Mesothelial cell of epicardium (in vitro differentiated cells): ENCODE data around the gene RXRA. TPM values are rescaled to one million over a fixed set of nuclear protein-coding genes. Genes with fewer than 3 reads are reported as not detected.

Source experiments
- DNase-seq, 2 experiments: peaks; one replicate each; pipeline ENCODE4 v3.0.0; 2021; ENCODE audit warnings: low spot score in 2 of 2; ENCODE audit not compliant: unreplicated experiment in 2 of 2
- H3K27ac Mint-ChIP-seq: 2 replicates; pipeline ENCODE4 v1.8.0; 2021; ENCODE audit warnings: mixed read lengths
- H3K27me3 Mint-ChIP-seq: 2 replicates; pipeline ENCODE4 v1.8.0; 2021; ENCODE audit warnings: low read depth, mixed read lengths
- H3K36me3 Mint-ChIP-seq: 2 replicates; pipeline ENCODE4 v1.8.0; 2021; ENCODE audit warnings: mixed read lengths
- H3K4me1 Mint-ChIP-seq: 2 replicates; pipeline ENCODE4 v1.8.0; 2021; ENCODE audit warnings: mixed read lengths
- H3K4me3 Mint-ChIP-seq: 2 replicates; pipeline ENCODE4 v1.8.0; 2021; ENCODE audit warnings: mild to moderate bottlenecking, moderate library complexity, mixed read lengths
- H3K9me3 Mint-ChIP-seq: 2 replicates; pipeline ENCODE4 v1.8.0; 2021; ENCODE audit warnings: mixed read lengths
- total RNA-seq: library from RNA; stranded (reverse); gene quantifications from 3 replicates; pipeline ENCODE4 v1.2.1, GENCODE V29; 2021
- TF ChIP-seq, protein P1 (sequence below): fragments of 200-600 bp; sonication (generic); IDR thresholded peaks from one replicate; pipeline ENCODE4 v1.5.0; 2021; ENCODE audit warnings: antibody characterized with exemption; ENCODE audit not compliant: unreplicated experiment

The RXRA gene
- total RNA-seq, 1 donor from 2014 or later, result 45.0 TPM

DNA sequence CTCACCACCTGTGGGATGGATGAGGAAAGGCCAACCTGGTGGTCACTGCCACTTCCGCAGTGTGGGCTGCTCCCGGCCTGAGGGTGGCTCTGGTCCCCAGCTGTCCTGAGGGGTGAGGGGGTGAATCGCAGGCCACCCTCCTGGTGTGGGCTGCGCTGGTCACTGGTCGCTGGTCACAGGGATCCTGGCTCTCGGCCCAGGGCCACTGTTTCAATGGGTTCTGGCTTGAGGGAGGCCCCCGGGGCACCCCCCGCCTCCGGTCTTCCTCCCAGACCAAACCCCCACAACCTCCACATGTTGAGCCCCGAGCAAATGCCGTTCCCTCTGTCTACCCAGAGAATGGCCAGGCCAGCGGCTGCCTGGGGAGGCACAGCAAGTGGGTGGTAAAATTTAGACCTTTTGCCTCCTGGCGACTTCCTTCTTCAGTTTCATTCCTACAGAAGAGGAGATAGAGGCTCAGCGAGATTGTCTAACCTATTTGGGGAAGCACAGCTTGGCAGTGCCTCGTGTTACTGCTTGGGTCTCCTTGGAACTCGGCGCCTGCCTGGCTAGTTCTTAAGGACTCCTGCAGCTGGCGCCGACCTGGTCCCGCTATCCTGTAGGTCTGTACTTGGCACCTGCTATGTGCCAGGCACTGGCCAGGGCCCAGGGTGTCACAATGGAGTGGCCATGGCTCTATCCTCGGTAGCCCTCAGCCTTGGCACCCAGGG is 48.2 kb downstream of the RXRA start:
- no peak for DNase-seq
- Mint-ChIP-seq H3K9me3 (no peaks in the 10 kb centered on the region), H3K27ac (peak overlapping the region; percentile 84), H3K4me1 (peaks cover 36% of the 10 kb centered on the region), H3K27me3 (no peaks in the 10 kb centered on the region), H3K4me3 (no peak overlapping the region), H3K36me3 (no peaks in the 10 kb centered on the region)
- TF ChIP-seq, protein P1, sequence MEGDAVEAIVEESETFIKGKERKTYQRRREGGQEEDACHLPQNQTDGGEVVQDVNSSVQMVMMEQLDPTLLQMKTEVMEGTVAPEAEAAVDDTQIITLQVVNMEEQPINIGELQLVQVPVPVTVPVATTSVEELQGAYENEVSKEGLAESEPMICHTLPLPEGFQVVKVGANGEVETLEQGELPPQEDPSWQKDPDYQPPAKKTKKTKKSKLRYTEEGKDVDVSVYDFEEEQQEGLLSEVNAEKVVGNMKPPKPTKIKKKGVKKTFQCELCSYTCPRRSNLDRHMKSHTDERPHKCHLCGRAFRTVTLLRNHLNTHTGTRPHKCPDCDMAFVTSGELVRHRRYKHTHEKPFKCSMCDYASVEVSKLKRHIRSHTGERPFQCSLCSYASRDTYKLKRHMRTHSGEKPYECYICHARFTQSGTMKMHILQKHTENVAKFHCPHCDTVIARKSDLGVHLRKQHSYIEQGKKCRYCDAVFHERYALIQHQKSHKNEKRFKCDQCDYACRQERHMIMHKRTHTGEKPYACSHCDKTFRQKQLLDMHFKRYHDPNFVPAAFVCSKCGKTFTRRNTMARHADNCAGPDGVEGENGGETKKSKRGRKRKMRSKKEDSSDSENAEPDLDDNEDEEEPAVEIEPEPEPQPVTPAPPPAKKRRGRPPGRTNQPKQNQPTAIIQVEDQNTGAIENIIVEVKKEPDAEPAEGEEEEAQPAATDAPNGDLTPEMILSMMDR, result no peak

DNA sequence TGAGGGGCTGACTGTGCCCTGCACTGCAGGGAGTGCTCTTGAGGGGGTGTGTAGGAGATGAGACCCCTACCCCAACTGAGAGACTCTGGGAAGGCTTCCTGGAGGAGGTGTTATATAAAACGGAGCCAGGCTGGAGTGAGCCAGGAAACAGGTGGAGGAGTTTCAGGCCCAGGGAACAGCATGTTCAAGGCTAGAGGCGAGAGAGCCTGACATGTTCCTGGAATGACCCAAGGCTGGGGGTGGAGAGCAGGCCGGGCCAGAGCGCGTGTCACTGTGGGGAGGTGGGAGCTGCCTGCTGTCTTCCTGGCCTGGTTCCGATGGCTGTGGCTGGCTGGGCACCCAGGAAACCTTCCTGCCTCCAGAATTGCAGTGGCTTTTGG is 48.7 kb downstream of the RXRA start:
- peak overlapping the region; percentile 84 for H3K27ac Mint-ChIP-seq
- no peak overlapping the region for H3K4me3 Mint-ChIP-seq

DNA sequence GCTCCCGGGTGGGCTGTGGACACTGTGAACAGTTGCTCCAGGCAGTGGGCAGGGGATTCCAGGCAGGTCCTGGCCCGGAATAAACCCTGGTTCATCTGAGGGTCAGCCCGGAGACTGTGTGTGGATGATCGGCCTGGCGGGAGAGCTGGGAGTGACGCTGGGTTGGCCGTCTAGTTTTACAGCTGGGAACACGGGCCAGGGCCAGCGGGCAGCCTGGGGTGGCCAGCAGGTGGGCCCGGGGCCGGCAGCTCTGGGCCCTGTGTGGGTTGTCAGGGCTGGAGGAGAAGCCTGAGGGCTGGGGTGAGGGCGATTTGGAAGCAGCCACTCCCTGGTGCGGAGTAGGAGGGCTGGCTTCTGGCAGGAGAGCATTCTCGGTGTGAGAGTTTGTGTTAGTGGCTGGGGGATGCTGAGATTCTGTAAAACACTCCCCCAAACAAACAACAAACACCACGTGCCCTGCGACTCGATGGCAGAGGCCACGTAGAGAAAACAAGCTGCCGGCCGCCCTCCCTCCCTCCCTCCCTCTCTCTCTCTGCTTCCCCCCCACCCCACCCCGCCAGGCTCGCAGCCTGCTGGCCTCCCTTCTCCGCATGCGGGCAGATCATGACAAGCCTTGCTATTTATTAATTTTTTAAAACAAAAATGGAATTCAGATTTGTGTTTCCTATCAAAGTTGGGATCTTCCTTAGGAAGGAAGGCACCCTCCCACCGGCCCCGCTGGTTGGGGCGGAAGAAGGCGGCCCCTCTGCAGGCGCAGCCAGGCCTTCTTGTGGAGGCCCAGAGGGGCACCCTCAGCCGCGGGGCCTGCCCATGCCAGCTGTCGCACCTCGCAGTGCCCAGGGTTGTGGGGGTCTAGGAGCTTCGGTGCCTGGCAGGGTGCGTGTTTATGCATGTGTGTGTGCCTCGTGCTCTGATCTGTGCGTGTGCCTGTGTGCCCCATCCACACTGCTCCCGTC is 49.5 kb downstream of the RXRA start:
- Mint-ChIP-seq H3K27me3 (no peaks in the 10 kb centered on the region), H3K9me3 (no peaks in the 10 kb centered on the region), H3K4me3 (no peak overlapping the region), H3K36me3 (no peaks in the 10 kb centered on the region), H3K4me1 (peaks cover 27% of the 10 kb centered on the region), H3K27ac (peak overlapping the region; percentile 86)
- no peak for DNase-seq
- TF ChIP-seq, protein P1, result no peak

More for the DNA sequence above, 48.7 kb downstream of the RXRA start:
- no peaks in the 10 kb centered on the region for H3K27me3 Mint-ChIP-seq
- H3K36me3 Mint-ChIP-seq, result no peaks in the 10 kb centered on the region
- H3K9me3 Mint-ChIP-seq, result no peaks in the 10 kb centered on the region
- no peak for DNase-seq
- TF ChIP-seq, protein P1, result no peak
- peaks cover 31% of the 10 kb centered on the region for H3K4me1 Mint-ChIP-seq

DNA sequence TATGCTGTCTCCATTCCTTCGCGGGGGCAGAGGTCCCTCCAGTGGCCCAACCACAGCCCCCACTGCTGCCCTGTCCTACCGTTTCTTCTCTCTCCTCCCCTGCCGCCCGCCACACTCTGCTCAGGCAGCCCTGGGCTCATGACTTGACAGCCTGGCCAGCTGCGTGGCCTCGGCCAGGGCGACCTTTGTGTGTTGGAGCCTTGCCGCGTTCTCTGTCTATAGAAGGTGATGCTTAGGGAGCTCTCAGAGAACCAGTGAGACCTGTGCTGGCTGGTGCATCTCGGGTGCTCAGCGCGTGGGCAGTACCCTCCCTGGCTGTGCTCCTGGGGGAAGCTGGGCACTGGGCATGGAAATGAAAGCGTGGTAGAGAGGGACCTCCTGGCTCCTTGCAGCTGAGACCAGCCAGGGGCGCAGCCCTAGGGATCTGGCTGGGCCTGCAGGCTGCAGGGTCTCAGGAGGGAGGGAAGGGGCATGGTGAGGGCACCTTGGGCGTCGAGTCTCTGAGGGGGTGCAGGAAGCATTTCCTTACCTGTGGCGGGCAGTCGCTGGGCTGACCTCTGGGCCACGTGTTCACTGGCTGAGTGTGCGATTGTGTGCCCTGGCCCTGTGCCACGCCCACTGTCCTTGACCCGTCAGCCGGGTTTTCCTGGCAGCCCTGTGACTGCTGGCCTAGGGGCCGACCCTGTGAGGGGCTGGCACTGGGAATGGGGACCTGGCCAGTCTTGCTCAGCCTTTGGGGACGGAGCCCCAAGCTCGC is 50.3 kb downstream of the RXRA start:
- peak overlapping the region; percentile 86 for H3K27ac Mint-ChIP-seq
- TF ChIP-seq, protein P1, result no peak

DNA sequence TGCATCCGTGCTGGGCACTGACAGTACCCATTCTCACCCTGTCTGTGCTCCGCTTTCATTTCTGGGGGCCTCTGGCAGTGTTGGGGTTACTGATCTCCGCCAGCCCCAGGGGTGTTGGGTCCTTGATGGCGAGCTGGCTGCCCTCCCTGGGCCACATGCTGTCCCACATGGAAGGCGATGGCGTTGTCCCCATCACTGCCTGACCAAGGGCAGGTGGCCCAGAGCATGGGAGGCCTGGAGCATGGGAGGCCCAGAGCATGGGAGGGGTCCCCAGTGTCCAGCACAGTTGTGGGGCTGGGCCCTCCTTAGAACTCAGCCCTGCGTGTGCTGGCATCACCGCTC is 50.9 kb downstream of the RXRA start:
- no peaks in the 10 kb centered on the region for H3K9me3 Mint-ChIP-seq
- H3K4me1 Mint-ChIP-seq, result peaks cover 39% of the 10 kb centered on the region
- no peak for DNase-seq
- H3K4me3 Mint-ChIP-seq, result no peak overlapping the region
- H3K27ac Mint-ChIP-seq, result no peak overlapping the region
- TF ChIP-seq, protein P1, result no peak
- H3K36me3 Mint-ChIP-seq, result no peaks in the 10 kb centered on the region
- H3K27me3 Mint-ChIP-seq, result no peaks in the 10 kb centered on the region

More for the DNA sequence above, 50.3 kb downstream of the RXRA start:
- no peak for DNase-seq
- Mint-ChIP-seq H3K27me3 (no peaks in the 10 kb centered on the region), H3K36me3 (no peaks in the 10 kb centered on the region), H3K4me1 (peaks cover 33% of the 10 kb centered on the region), H3K4me3 (no peak overlapping the region), H3K9me3 (no peaks in the 10 kb centered on the region)
